Adipose tissue (tissue), 3 donors: ENCODE measurements around the gene BLNK. TPM values are rescaled to one million over a fixed set of nuclear protein-coding genes. Genes with fewer than 3 reads are reported as not detected.

Experiments used
- H3K27ac ChIP-seq: one replicate; pipeline ENCODE4 v1.5.1; 2013; ENCODE audit warnings: low read depth, low read length
- WGBS, 3 donors: extraction: QIAGEN DNeasy Blood & Tissue Kit; methylation state at CpG; one replicate each; pipeline ENCODE4 v1.1.7; 2013; 5-methylcytosine and 5-hydroxymethylcytosine counted together
- polyA plus RNA-seq, 3 donors: library from polyadenylated mRNA; stranded (reverse); fragments of 200-250 nt; gene quantifications; one replicate each; pipeline ENCODE4 v1.2.3, GENCODE V29; 2013
- donor health status: healthy with polysubstance abuse.
- donor health status: Bipolar disorder and iron deficiency.
- donor health status: healthy.

Gene BLNK
- polyA plus RNA-seq, 3 donors: 1.0 to 8.0 (median 2.9) TPM

GRCh38 chr10:96290368-96291133 lies 19.2 kb upstream of the BLNK start:
- WGBS, 3 donors: 71 to 79% (median 72%) methylated on average over 4 of the region's 4 CpGs
- H3K27ac ChIP-seq: no peak overlapping the region

GRCh38 chr10:96289218-96289910 lies 18.0 kb upstream of the BLNK start:
- H3K27ac ChIP-seq: no peak overlapping the region
- 92 to 95% (median 93%) methylated on average over 9 of the region's 9 CpGs for WGBS, 3 donors

GRCh38 chr10:96288151-96288621 lies 16.8 kb upstream of the BLNK start:
- WGBS, 3 donors: 9 to 44% (median 40%) methylated on average over 5 of the region's 5 CpGs

GRCh38 chr10:96287392-96288105 lies 16.2 kb upstream of the BLNK start:
- WGBS, 3 donors: 17 to 25% (median 24%) methylated on average over 6 of the region's 6 CpGs

More at GRCh38 chr10:96288151-96288621, 16.8 kb upstream of the BLNK start:
- H3K27ac ChIP-seq: no peak overlapping the region

GRCh38 chr10:96285331-96285752 lies 14.0 kb upstream of the BLNK start:
- no peak overlapping the region for H3K27ac ChIP-seq
- WGBS, 3 donors: 80 to 89% (median 87%) methylated on average over 8 of the region's 8 CpGs

More at GRCh38 chr10:96287392-96288105, 16.2 kb upstream of the BLNK start:
- no peak overlapping the region for H3K27ac ChIP-seq

- no peak overlapping the region for H3K27ac ChIP-seq
These were observed 12.4 kb upstream of the BLNK start for GRCh38 chr10:96283756-96284155.

GRCh38 chr10:96283351-96283750 lies 12.0 kb upstream of the BLNK start:
- 38 to 55% (median 50%) methylated on average over 2 of the region's 2 CpGs for WGBS, 3 donors
- H3K27ac ChIP-seq: no peak overlapping the region

More at GRCh38 chr10:96283756-96284155, 12.4 kb upstream of the BLNK start:
- 83 to 90% (median 83%) methylated on average over 6 of the region's 6 CpGs for WGBS, 3 donors

GRCh38 chr10:96281444-96282029 lies 10.2 kb upstream of the BLNK start:
- H3K27ac ChIP-seq: no peak overlapping the region
- 87% methylated on average over 3 of the region's 3 CpGs for WGBS, 3 donors

GRCh38 chr10:96280859-96281258 lies 9.5 kb upstream of the BLNK start:
- H3K27ac ChIP-seq: no peak overlapping the region
- 86 to 96% (median 89%) methylated on average over 2 of the region's 2 CpGs for WGBS, 3 donors

- no peak overlapping the region for H3K27ac ChIP-seq
- 84 to 94% (median 87%) methylated on average over 3 of the region's 3 CpGs for WGBS, 3 donors
These were observed 7.8 kb upstream of the BLNK start for GRCh38 chr10:96279191-96279641.

GRCh38 chr10:96276831-96277230 lies 5.5 kb upstream of the BLNK start:
- H3K27ac ChIP-seq: no peak overlapping the region
- WGBS, 3 donors: 58 to 76% (median 64%) methylated on average over 1 of the region's 1 CpG

- WGBS, 3 donors: 89 to 94% (median 92%) methylated on average over 6 of the region's 6 CpGs
- no peak overlapping the region for H3K27ac ChIP-seq
These were observed 5.1 kb upstream of the BLNK start for GRCh38 chr10:96276426-96276825.

- H3K27ac ChIP-seq: no peak overlapping the region
- 53 to 88% (median 81%) methylated on average over 2 of the region's 2 CpGs for WGBS, 3 donors
These were observed 4.5 kb upstream of the BLNK start for GRCh38 chr10:96275685-96276418.

GRCh38 chr10:96272316-96273280 lies 1.2 kb upstream of the BLNK start:
- WGBS, 3 donors: 54 to 77% (median 74%) methylated on average over 8 of the region's 8 CpGs
- H3K27ac ChIP-seq: no peak overlapping the region

- WGBS, 3 donors: 31 to 86% (median 86%) methylated on average over 2 of the region's 2 CpGs
- no peak overlapping the region for H3K27ac ChIP-seq
These were observed 798 bp downstream of the BLNK start for GRCh38 chr10:96270571-96270970.

GRCh38 chr10:96269438-96270300 lies 1.7 kb downstream of the BLNK start:
- WGBS, 3 donors: 54 to 84% (median 82%) methylated on average over 6 of the region's 6 CpGs
- H3K27ac ChIP-seq: no peak overlapping the region
